HepG2 (cell line): ENCODE data around the gene WDR18. TPM values are rescaled to one million over a fixed set of nuclear protein-coding genes. Genes with fewer than 3 reads are reported as not detected.

Experiments used
- ARHGAP35 ChIP-seq: sonication (generic); formaldehyde crosslinking; IDR thresholded peaks from 2 replicates; pipeline ENCODE4 v1.9.0; 2022; ENCODE audit warnings: mild to moderate bottlenecking, inconsistent platforms, moderate library complexity, missing genetic modification reagents, borderline replicate concordance
- CTCF ChIP-seq: sonication (generic); formaldehyde crosslinking; IDR thresholded peaks from 2 replicates; pipeline ENCODE4 v1.5.0; 2020; ENCODE audit warnings: mild to moderate bottlenecking, missing genetic modification reagents, moderate library complexity
- HCFC1 ChIP-seq: fragments of 150-350 bp; IDR thresholded peaks from 2 replicates; pipeline ENCODE4 v1.6.1; 2014; ENCODE audit warnings: low read depth, low read length
- IRF1 ChIP-seq: sonication (generic); formaldehyde crosslinking; IDR thresholded peaks from 2 replicates; pipeline ENCODE4 v1.4.0; 2020; ENCODE audit warnings: low read depth, mild to moderate bottlenecking, missing genetic modification reagents
- LCORL ChIP-seq, 2 experiments: fragments of 450-650 bp in 1 of 2; sonication (generic) in 1 of 2; formaldehyde crosslinking in 1 of 2; IDR thresholded peaks; 2 replicates each; pipeline versions ENCODE4 v1.5.0 to v1.6.1; 2017 to 2020; ENCODE audit warnings: antibody characterized with exemption in 1 of 2, missing genetic modification reagents in 1 of 2
- MTF2 ChIP-seq: sonication (generic); formaldehyde crosslinking; IDR thresholded peaks from 2 replicates; pipeline ENCODE4 v1.5.0; 2020; ENCODE audit warnings: missing genetic modification reagents, borderline replicate concordance
- NR2F6 ChIP-seq, 2 experiments: IDR thresholded peaks; 2 replicates each; pipeline ENCODE4 v1.6.1; 2016; ENCODE audit warnings: antibody characterized with exemption in 1 of 2, mild to moderate bottlenecking in 1 of 2
- RXRA ChIP-seq: sonication (generic); formaldehyde crosslinking; IDR thresholded peaks from 2 replicates; pipeline ENCODE4 v1.5.1; 2020; ENCODE audit warnings: missing genetic modification reagents
- TFDP1 ChIP-seq: IDR thresholded peaks from 2 replicates; pipeline ENCODE4 v1.6.1; 2016; ENCODE audit warnings: missing compliant biosample characterization, missing genetic modification reagents, borderline replicate concordance
- ZBTB37 ChIP-seq: sonication (generic); formaldehyde crosslinking; IDR thresholded peaks from 2 replicates; pipeline ENCODE4 v1.4.0; 2020; ENCODE audit warnings: mild to moderate bottlenecking, missing genetic modification reagents
- ZKSCAN1 ChIP-seq: fragments of 150-350 bp; IDR thresholded peaks from 2 replicates; pipeline ENCODE4 v1.6.1; 2014; ENCODE audit warnings: low read length
- ZNF362 ChIP-seq: sonication (generic); formaldehyde crosslinking; IDR thresholded peaks from 2 replicates; pipeline ENCODE4 v1.4.0; 2020; ENCODE audit warnings: missing genetic modification reagents, mild to moderate bottlenecking, borderline replicate concordance
- ZNF407 ChIP-seq: sonication (generic); formaldehyde crosslinking; IDR thresholded peaks from one replicate; pipeline ENCODE4 v1.5.1; 2020; ENCODE audit warnings: mild to moderate bottlenecking, missing genetic modification reagents; ENCODE audit errors: not compliant biosample characterization
- polyA plus RNA-seq, 8 experiments: library from polyadenylated mRNA; depleted of rRNA in 3 of 8; stranded (reverse) in 7 of 8; unstranded in 1 of 8; fragments of >200 nt; fragmentation: Illumina TruSeq in 4 of 8; extraction: Trizol in 4 of 8; gene quantifications; 2 replicates each; pipeline versions ENCODE4 v1.2.1 to v1.2.3, GENCODE V29; 2011 to 2016; ENCODE audit warnings: low read depth in 4 of 8, missing spikeins in 1 of 8, mixed read lengths in 1 of 8; ENCODE audit not compliant: insufficient read depth in 1 of 8
- total RNA-seq, 5 experiments: library from RNA; depleted of rRNA; stranded (reverse); fragments of >200 nt; fragmentation: Illumina TruSeq; extraction: Trizol; gene quantifications; 2 replicates each; pipeline ENCODE4 v1.2.3, GENCODE V29; 2016; ENCODE audit warnings: low read depth in 1 of 5

WDR18 gene
- total and polyA plus RNA-seq, 2 of the 13 experiments (the other 11 are each of a cell fraction or from before 2014, with no cell fraction given), result 36.4 to 47.6 TPM

- TF ChIP-seq TFDP1 (CRISPR knock-in tag), result peak; percentile 77; the same call in 1 of the 2 replicates
- peak; percentile 84 for TF ChIP-seq NR2F6 (IDR thresholded peaks at IDR 0.05)
- TF ChIP-seq NR2F6 (CRISPR knock-in tag; IDR thresholded peaks at IDR 0.05), result peak; percentile 93
- TF ChIP-seq LCORL (IDR thresholded peaks at IDR 0.05), result no peak
- peak; percentile 94 for TF ChIP-seq LCORL (CRISPR knock-in tag; IDR thresholded peaks at IDR 0.05)
- no peak for TF ChIP-seq MTF2 (CRISPR knock-in tag)
- TF ChIP-seq ZNF362 (CRISPR knock-in tag), result peak; percentile 27; the same call in 1 of the 2 replicates
- TF ChIP-seq ZBTB37 (CRISPR knock-in tag), result no peak
- no peak for TF ChIP-seq ZKSCAN1
- 0 out of 2 replicates have a peak, but pooled peaks have one; percentile 54 for TF ChIP-seq ARHGAP35
- peak; percentile 95 for TF ChIP-seq RXRA (CRISPR knock-in tag)
- no peak for TF ChIP-seq ZNF407 (CRISPR knock-in tag)
- TF ChIP-seq HCFC1, result no peak
- peak; percentile 35; the same call in 1 of the 2 replicates for TF ChIP-seq CTCF (CRISPR knock-in tag)
- no peak for TF ChIP-seq IRF1
Observed at GRCh38 chr19:993361-993830, 9.3 kb downstream of the WDR18 start (continued).
